Inflammatory macrophage treated with lipopolysaccharide for 1 hour (primary cell): ENCODE results near the gene WDR90.

Experiments
- DNase-seq, 2 donors: peaks; one replicate each; pipeline ENCODE4 v3.0.0-alpha.2; 2020 to 2022

WDR90 gene

GRCh38 chr16:692356-693108 is 43.4 kb downstream of the WDR90 start:
- no peak for DNase-seq

GRCh38 chr16:693364-693763 is 44.2 kb downstream of the WDR90 start:
- no peak for DNase-seq

DNA sequence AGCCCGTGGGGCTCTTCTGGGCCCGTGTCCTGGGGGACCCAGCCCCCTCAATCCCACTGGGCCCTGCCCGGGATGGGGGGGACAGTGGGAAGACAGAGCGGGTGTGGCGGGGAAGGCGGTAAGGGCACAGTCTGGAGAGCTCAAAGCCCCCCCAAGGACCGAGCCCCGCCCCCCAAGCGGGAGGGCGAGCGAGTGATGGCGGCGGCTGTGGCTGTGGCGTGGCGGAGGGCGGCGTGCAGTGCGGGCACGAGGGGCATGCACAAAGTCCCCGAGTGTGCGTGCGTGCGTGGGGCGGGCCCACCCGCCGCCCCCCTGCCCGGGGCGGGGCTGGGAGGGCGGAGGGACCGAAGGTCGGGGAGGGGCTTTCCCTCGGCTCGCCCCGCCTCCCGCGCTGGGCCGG is 44.6 kb downstream of the WDR90 start:
- DNase-seq, result no peak

GRCh38 chr16:694187-694862 is 45.2 kb downstream of the WDR90 start:
- DNase-seq, result no peak

GRCh38 chr16:694863-695354 is 45.7 kb downstream of the WDR90 start:
- no peak for DNase-seq

DNA sequence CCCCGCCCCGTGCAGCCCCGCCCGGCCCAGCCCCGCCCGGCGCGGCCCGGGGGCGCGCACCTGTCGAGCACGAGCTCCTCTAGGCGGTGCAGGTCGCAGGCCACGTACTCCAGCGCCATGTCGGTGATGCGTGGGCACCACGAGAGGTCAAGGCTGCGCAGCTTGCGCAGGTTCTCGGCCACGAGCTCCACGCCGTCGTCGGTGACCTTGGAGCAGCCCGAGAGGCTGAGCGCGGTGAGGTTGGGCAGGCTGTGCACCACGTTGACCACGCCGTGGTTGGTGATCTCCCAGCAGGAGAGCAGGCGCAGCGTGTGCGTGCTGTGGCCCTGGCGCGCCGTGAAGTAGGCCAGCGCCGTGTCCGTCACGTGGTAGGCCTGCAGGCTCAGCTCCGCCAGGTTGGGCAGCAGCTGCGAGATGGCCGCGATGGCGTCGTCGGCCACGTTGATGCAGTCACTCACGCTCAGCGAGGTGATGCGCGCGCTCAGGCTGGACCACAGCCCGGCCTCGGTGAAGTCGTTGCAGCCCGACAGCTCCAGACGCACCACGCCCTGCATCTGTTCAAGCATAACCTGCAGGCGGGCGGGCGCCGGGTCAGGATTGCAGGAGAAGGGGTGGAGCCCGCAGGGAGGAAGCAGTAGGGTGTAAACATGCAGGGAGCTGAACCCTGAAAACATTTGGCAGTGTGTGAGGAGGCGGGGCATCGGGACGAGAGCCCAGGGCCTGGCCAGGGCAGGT is 46.4 kb downstream of the WDR90 start:
- DNase-seq, result no peak

GRCh38 chr16:698911-699671 is 49.9 kb downstream of the WDR90 start:
- no peak for DNase-seq

- DNase-seq, result no peak
Observed at GRCh38 chr16:700684-701584, 51.8 kb downstream of the WDR90 start.

DNA sequence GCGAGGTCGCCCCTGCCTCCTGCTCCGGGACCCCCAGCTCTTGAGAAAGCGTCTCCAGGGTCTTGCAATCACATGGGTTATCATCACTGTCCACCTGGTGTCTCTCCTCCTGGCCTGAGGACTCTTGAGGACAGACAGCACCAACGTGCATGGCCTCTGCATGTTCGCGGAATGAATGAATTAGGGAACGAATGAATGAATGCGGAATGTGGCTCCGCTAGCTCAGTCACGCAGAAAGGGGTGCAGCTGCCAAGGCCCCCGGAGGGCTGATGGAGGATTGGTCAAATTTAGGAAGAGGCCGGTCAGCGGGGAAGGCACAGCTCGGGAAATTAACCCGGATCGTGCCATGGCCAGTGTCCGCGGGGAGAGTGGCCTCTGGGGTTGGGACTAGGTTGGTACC is 53.2 kb downstream of the WDR90 start:
- DNase-seq, result no peak

GRCh38 chr16:703406-703805 is 54.2 kb downstream of the WDR90 start:
- no peak for DNase-seq

- DNase-seq, result no peak
Observed at GRCh38 chr16:704047-704446, 54.9 kb downstream of the WDR90 start.

- DNase-seq, result no peak
Observed at GRCh38 chr16:704552-705380, 55.6 kb downstream of the WDR90 start.

DNA sequence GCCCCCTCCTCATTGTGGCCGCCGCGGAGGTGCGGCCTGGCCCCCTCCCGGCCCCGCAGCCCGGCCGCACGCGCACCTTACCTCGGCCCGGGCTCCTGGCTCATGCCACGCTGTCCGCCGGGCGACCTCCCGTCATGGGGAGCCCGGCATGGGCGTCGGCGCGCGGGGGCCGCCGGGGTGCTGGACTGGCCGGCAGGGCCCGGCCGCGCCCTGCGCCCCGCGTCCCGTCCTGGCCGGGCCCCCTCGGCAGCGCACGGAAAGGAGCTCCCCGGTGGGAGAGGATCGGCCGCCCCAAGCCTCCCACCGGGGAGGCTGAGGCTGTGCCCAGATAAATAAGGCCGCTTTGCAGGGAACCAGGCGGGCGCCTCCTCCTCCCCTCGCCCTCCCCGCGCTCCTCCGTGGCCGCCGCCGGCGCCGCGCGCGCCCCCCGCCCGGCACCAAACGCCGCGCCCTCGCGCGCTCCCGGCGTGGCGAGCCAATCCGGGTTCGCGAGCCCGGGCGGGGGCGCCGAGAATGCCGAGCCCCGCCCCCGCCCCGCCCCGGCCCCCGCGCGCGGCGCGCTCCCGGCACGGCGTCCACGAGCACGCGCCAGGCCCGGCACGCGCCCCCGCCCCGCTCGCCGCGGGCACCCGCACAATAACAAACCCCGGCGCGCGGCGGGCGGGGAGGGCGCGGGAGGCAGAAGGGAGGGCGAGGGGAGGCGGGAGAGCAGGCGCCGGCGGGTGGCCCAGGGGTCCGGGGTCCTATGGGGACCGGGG is 56.4 kb downstream of the WDR90 start, which contains the start of gene FBXL16:
Gene FBXL16 (minus strand): TSS at position 371 of the 758 bp plus-strand sequence. CDS start 8,396 bp downstream, outside the sequence.
- no peak for DNase-seq

- no peak for DNase-seq
Observed at GRCh38 chr16:706189-707061, 57.3 kb downstream of the WDR90 start.

DNA sequence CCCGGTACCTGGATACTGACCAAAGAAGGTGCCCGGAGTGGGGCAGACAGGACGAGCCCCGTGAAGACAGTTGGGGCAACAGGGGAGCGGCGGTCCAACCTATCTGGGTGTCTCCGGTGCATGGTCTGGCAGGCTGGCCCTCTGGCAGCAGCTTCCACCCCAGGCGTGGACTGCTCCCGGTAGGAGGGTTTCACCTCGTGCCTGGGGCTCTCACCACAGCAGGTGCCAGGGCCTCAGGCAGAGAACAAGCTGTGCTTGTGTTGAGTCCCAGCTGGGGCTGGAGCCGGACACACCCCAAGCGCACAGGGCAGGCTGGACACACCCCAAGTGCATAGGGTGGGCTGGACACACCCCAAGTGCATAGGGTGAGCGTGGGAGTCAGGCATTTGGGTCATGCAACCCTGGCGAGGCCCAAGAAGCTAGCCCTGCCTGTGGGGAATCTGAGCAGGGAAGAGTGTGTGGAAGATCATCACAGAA is 57.9 kb downstream of the WDR90 start:
- no peak for DNase-seq

DNA sequence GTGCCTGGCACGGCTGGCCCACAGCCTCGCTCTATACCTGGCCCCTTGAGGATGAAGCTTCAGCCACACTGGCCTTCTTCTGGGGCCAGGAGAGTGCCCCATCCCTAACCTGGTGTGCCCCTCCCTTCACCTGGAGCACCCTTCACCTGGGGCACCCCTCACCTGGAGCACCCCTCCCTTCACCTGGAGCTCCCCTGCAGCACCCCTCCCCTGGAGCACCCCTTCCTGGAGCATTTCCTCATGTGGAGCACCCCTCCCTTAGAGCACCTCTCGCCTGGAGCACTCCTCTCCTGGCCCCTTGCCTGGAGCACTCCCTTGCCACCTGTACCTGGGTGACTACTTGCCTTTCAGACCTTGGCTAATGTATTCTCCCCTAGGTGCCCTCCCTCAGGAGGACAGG is 58.9 kb downstream of the WDR90 start:
- DNase-seq, result no peak

DNA sequence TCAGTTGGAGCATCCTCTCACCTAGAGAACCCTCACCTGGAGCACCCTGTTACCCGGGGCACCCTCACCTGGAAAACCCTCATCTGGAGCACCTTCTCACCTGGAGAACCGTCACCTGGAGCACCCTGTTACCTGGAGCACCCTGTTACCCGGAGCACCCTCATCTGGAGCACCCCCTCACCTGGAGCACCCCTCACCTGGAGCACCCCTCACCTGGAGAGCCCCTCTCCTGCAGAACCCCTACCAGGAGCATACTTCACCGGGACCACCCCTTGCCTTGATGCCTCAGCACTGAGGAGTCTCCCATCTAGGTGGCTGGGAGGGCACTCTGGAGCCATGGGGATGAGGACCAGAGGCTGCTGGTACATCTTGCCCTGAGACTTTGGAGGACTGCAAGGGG is 59.8 kb downstream of the WDR90 start:
- no peak for DNase-seq

DNA sequence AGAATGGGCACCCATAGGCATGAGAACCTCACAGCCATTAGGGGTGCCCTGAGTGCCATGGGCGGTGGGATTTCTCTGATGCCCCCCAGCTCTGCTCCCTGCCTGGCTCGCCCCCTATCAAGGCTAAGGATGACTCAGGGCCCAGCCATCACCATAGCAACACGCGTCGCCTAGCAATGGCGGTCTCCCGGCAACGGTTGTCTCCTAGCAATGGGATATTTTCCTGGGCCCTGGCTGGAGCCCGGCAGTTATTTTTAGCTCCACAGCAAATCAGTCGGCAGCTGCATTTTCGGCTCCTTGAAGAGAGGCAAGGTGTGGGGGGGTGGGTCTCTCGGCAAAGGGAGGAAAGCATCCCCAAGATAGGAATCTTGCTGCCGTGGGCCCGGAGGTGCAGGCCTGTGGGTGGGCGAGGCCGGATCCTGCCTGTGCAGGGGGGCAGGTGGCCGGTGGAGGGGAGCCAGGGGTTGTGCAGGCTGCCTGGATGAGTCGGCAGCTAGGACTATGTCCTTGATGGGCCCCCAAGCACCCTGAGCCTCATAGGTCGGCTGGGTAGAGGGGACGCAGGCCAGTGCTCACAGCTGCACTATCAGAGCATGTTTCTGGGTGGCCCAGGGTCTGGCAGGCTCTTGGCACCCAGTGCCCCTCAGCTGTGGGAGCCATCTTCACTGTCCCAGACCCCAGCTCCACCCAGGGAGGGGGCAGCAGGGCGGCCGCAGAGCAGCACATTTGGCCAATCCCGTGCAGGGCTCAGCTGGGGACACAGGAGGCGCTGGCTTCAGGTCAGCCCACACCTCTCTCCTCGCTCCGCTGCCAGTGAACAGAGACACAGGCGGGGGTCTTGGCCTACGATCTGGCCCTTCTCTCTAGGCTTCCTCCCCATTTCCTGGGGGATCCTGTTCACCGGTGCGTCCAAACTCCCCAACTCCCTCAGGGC is 60.7 kb downstream of the WDR90 start:
- DNase-seq, result peak in 1 of 2 donors; percentile 18
